Activated CD8-positive, alpha-beta T cell treated with anti-CD3 and anti-CD28 coated beads, Interleukin-2, amount 10 ng/mL, durations not matched to agents 7 days and 5 days (primary cell): ENCODE results near the gene KDM8. TPM values are rescaled to one million over a fixed set of nuclear protein-coding genes. Genes with fewer than 3 reads are reported as not detected.
A peak's percentile ranks its signal among the peaks of the same experiment; 100 is the strongest.
"Not testable (repeated sequence)": the region's sequence is repeated elsewhere in the genome, so short reads cannot be mapped to it uniquely, and the experiment has no call there.

ENCODE experiments used
- ATAC-seq: fragments of 150-1000 bp; cut with Tn5 transposase; one replicate; pipeline ENCODE4 v1.10.0; 2021; ENCODE audit warnings: moderate library complexity
- CTCF ChIA-PET: fragments of 350-600 bp; sonication (Branson Sonifier 250); formaldehyde crosslinking; loops from one replicate; lab custom pipeline; 2021; ENCODE audit warnings: antibody characterized with exemption; lab: Charles Lee
- POLR2A ChIA-PET: fragments of 350-600 bp; sonication (Branson Sonifier 250); formaldehyde crosslinking; loops from one replicate; lab custom pipeline; 2021; ENCODE audit warnings: antibody characterized with exemption; lab: Charles Lee
- DNase-seq: peaks from one replicate; pipeline ENCODE4 v3.0.0-alpha.2; 2020
- H3K27ac Mint-ChIP-seq: one replicate; pipeline ENCODE4 v1.8.0; 2021; ENCODE audit warnings: mild to moderate bottlenecking, mixed read lengths
- H3K27me3 Mint-ChIP-seq: one replicate; pipeline ENCODE4 v1.8.0; 2021; ENCODE audit warnings: low read depth, mixed read lengths
- H3K36me3 Mint-ChIP-seq: one replicate; pipeline ENCODE4 v1.8.0; 2021; ENCODE audit warnings: low read depth, mixed read lengths
- H3K4me1 Mint-ChIP-seq: one replicate; pipeline ENCODE4 v1.8.0; 2021; ENCODE audit warnings: low read depth, mixed read lengths
- H3K4me3 Mint-ChIP-seq: one replicate; pipeline ENCODE4 v1.8.0; 2021; ENCODE audit warnings: mild to moderate bottlenecking, mixed read lengths
- H3K9me3 Mint-ChIP-seq: one replicate; pipeline ENCODE4 v1.8.0; 2022; ENCODE audit warnings: mixed read lengths; ENCODE audit not compliant: insufficient read depth
- total RNA-seq, 2 experiments: library from RNA; stranded (reverse); gene quantifications; one replicate each; pipeline ENCODE4 v1.2.3, GENCODE V29; 2021

Gene KDM8
- total RNA-seq, 2 experiments from 2014 or later, result 14.7 to 15.0 TPM

DNA sequence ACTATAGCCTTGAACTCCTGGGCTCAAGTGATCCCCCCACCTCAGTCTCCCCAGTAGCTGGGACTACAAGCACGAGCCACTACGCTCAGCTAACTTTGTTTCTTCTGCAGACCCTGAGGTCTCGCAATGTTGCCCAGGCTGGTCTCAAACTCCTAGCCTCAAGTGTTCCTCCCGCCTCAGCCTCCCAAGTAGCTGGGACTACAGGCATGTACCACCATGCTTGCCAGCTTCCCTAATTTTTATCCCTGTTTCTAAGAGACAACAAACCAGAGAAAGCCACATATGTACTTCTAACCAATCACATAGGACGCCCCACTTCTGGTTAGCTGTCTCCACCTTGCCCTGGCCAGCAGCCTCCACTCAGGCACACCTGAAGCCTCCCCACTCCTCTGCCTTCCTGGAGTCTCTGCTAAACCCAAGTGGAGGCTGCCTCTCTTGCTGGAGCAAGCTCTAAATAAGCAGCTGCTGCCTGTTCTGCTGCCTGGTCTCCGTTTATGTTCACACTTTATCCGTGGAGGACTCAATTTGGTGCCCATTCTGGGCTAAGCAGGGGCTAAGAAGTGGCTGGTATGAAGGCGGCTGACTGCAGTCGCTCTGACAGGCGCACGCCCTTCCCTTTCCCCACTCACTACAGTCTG is 40.5 kb downstream of the KDM8 start:
- Mint-ChIP-seq H3K9me3 (no peaks in the 10 kb centered on the region), H3K27me3 (no peaks in the 10 kb centered on the region), H3K27ac (peak overlapping the region; percentile 86), H3K4me1 (peaks cover 93% of the 10 kb centered on the region), H3K4me3 (peak overlapping the region; percentile 19), H3K36me3 (peaks cover 57% of the 10 kb centered on the region)
- ChIA-PET POLR2A (interaction anchor here (1.3 to 1.4 kb wide), 4 partner anchors 8 to 122 kb away, joined by 3 to 6 read pairs (median 4); partner anchors contain the start of gene KDM8), CTCF (interaction anchor here (1.3 to 3.3 kb wide), 3 partner anchors 9 to 73 kb away, joined by 3 to 20 read pairs (median 4); no protein-coding TSS in a partner anchor)
- no peak for DNase-seq
- no peak for ATAC-seq

DNA sequence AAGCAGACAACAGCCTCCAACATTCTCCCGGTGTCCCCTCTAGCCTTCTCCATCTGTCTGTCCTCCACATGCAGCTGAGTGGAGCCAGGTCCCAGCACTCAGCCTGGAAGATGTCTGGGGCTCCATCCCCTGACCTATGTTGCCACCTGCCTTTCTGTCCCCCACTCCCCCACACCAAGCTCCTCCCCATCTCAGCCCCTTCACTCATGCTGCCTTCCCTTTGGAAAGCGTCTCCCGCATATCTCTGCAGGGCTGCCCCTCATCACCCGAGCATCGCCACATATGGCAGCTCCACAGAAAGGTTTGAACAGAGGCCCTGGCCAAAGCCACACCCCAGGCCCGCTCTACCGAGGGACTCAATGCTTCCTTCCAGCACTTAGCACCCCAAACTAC is 41.0 kb downstream of the KDM8 start:
- ChIA-PET CTCF (interaction anchor here (1.3 to 3.3 kb wide), 4 partner anchors 9 to 73 kb away, joined by 3 to 20 read pairs (median 4); partner anchors contain the start of gene NSMCE1), POLR2A (interaction anchor here (1.3 kb wide), 2 partner anchors 9 to 122 kb away, joined by 3 read pairs; no protein-coding TSS in a partner anchor)
- Mint-ChIP-seq H3K27me3 (no peaks in the 10 kb centered on the region), H3K36me3 (peaks cover 54% of the 10 kb centered on the region), H3K4me3 (no peak overlapping the region), H3K9me3 (no peaks in the 10 kb centered on the region), H3K27ac (peak overlapping the region; percentile 86), H3K4me1 (peaks cover 89% of the 10 kb centered on the region)
- DNase-seq, result no peak
- ATAC-seq, result no peak

DNA sequence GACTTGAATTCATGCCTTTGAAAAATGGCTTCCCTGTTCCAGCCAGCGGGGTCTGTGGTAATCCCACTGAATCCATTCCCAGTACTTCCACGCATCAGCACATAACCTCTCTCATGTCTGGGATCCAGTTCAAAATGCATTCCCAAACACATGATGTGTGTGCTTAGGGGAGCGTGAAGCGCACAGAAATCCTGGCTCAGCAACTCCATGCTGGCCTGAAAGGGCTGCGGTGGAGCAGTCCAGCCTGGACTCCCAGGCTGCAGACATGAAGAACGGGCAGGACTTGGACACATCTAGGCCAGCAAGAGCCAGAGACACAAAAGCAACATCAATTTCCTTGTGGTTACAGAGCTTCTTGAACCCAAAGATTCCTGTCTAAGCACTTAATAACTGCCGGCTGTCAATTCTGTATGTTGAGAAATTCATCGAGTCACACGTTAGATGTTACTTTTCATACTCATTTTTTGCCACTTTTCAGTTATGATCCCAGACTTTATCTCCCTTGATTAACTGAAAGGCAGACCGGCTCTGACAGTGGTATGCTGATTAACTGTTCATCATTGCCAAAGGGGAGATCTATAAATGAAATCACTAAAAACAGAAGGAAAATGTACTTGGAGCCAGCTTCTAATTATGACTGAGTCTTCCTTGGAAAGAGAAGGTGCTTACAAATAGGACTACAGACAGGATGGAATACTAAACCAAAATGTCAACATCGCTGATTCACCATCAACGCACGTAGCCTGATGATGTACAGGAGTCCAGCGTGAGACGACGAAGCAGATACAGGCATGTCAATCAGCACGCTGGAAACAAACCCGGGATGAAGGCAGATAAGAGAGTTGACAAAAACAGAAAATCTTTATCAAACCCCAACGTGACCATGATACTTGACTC is 42.2 kb downstream of the KDM8 start:
- no peak for DNase-seq
- no peak for ATAC-seq
- CTCF ChIA-PET, result interaction anchor here (1.3 to 3.3 kb wide), 3 partner anchors 8 to 23 kb away, joined by 3 to 20 read pairs (median 3); partner anchors contain the start of gene NSMCE1

DNA sequence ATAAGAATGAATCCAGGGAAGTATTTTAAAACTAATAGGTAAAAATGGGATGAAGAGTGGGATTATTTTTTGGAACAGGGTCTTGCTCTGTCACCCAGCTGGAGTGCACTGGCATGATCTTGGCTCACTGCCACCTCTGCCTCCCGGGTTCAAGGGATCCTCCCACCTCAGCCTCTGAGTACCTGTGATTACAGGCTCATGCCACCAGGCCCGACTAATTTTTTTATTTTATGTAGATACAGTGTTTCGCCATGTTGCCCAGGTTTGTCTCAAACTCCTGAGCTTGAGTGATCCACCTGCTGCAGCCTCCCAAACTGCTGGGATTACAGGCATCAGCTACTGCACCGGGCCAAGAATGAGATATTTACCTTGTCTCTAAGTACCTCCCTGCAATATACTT is 43.1 kb downstream of the KDM8 start:
- Mint-ChIP-seq H3K27ac (peak overlapping the region; percentile 6), H3K9me3 (no peaks in the 10 kb centered on the region), H3K4me3 (no peak overlapping the region), H3K27me3 (no peaks in the 10 kb centered on the region), H3K36me3 (peaks cover 61% of the 10 kb centered on the region), H3K4me1 (peaks cover 81% of the 10 kb centered on the region)
- POLR2A ChIA-PET, result no interaction called here
- DNase-seq, result no peak
- CTCF ChIA-PET, result no interaction called here
- no peak for ATAC-seq

More for the DNA sequence above, 42.2 kb downstream of the KDM8 start:
- H3K4me3 Mint-ChIP-seq, result no peak overlapping the region
- peaks cover 57% of the 10 kb centered on the region for H3K36me3 Mint-ChIP-seq
- H3K9me3 Mint-ChIP-seq, result no peaks in the 10 kb centered on the region
- POLR2A ChIA-PET, result no interaction called here
- peaks cover 85% of the 10 kb centered on the region for H3K4me1 Mint-ChIP-seq
- H3K27me3 Mint-ChIP-seq, result no peaks in the 10 kb centered on the region
- peak overlapping the region; percentile 54 for H3K27ac Mint-ChIP-seq

DNA sequence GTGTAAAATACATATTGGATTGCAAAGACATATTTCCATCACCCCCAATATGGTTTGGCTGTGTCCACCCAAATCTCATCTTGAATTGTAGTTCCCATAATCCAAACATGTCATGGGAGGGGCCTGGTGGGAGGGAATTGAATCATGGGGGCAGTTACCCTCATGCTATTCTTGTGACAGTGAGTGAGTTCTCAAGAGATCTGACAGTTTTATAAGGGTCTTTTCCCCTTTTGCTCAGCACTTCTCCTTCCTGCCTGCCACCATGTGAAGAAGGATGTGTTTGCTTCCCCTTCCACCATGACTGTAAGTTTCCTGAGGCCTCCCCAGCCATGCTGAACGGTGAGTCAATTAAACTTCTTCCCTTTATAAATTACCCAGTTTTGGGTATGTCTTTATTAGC is 43.8 kb downstream of the KDM8 start:
- H3K36me3 Mint-ChIP-seq, result peaks cover 61% of the 10 kb centered on the region
- CTCF ChIA-PET, ATAC-seq, POLR2A ChIA-PET, H3K4me3 Mint-ChIP-seq, DNase-seq, H3K9me3 Mint-ChIP-seq, H3K27me3 Mint-ChIP-seq: not testable (repeated sequence)
- peak overlapping the region; percentile 33 for H3K27ac Mint-ChIP-seq
- H3K4me1 Mint-ChIP-seq, result peaks cover 81% of the 10 kb centered on the region

DNA sequence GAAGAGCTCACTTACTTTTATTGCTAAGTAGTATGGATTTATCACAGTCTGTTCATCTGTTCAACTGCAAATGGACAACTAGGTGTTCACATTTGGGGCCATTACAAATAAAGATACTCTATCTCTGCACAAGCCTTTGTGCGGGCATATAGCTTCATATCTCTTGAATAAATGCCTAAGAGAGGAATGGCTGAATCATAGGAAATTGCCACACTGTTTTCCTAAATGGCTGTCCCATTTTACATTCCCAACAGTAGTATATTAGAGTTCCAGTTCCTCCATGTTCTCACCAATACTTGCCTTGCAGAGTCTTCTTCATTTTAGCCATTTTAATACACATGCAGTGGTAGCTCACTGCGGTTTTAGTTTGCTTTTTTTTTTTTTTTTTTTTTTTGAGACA is 44.7 kb downstream of the KDM8 start:
- no peak for ATAC-seq
- Mint-ChIP-seq H3K4me3 (no peak overlapping the region), H3K27me3 (no peaks in the 10 kb centered on the region), H3K36me3 (peaks cover 64% of the 10 kb centered on the region), H3K27ac (no peak overlapping the region), H3K9me3 (no peaks in the 10 kb centered on the region), H3K4me1 (peaks cover 78% of the 10 kb centered on the region)
- DNase-seq, result no peak
- POLR2A ChIA-PET, result interaction anchor here (1.1 kb wide), 1 partner anchor 10 kb away, joined by 4 read pairs; no protein-coding TSS in a partner anchor
- CTCF ChIA-PET, result interaction anchor here (2.7 to 4.7 kb wide), 2 partner anchors 9 to 13 kb away, joined by 10 to 19 read pairs; no protein-coding TSS in a partner anchor

DNA sequence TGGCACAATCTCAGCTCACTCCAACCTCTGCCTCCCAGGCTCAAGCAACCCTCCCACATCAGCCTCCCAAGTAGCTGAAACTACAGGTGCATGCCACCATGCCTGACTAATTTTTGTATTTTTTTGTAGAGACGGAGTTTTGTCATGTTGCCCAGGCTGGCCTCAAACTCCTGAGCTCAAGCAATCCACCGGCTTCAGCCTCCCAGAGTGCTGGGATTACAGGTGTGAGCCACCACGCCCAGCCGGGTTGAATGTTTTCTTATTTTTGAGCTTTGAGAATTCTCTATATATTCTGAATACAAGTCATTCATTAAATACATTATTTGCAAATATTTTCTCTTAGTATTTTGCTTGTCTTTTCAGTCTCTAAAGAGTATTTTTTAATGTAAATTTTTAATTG is 45.6 kb downstream of the KDM8 start:
- not testable (repeated sequence) for ATAC-seq, H3K27me3 Mint-ChIP-seq, H3K4me3 Mint-ChIP-seq, DNase-seq, H3K9me3 Mint-ChIP-seq
- ChIA-PET CTCF (interaction anchor here (1.0 to 4.7 kb wide), 5 partner anchors 10 to 69 kb away, joined by 3 to 19 read pairs (median 4); no protein-coding TSS in a partner anchor), POLR2A (interaction anchor here (0.9 to 1.2 kb wide), 3 partner anchors 10 to 204 kb away, joined by 3 read pairs; no protein-coding TSS in a partner anchor)
- peaks cover 78% of the 10 kb centered on the region for H3K4me1 Mint-ChIP-seq
- peak overlapping the region; percentile 46 for H3K27ac Mint-ChIP-seq
- H3K36me3 Mint-ChIP-seq, result peaks cover 71% of the 10 kb centered on the region

DNA sequence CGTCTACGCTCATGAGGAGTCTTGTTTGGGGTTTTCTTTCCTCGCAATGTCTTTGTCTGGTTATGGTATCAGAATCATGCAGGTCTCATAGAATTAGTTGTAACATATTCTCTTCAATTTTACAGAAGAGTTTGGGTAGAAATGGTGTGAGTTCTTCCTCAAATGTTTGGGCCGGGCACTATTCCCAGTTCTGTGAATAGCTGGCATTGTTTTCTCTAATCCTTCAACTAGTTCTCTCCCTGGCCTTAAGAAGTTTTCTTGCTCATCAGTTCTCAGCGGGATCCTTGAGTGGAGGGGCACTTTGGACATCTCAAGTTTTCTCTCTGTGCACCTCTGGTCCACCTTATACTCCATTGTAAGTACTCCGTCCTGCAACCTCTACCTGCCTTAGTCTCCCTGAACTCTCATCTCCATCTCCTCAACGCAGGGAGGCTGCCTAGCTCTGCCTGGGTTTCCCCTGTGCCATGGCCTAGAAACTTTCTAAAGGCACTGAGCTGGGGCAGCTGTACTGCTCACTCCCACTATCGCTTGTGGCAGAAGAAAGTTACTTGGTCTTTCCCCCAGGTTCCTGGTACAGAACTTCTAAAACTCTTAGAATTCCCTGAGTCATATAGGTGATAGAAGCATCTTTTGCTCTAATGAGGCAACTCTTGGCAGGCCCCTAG is 48.3 kb downstream of the KDM8 start:
- CTCF ChIA-PET, result interaction anchor here (1.4 to 4.7 kb wide), 2 partner anchors 14 to 17 kb away, joined by 5 to 19 read pairs; no protein-coding TSS in a partner anchor
- Mint-ChIP-seq H3K4me1 (peaks cover 72% of the 10 kb centered on the region), H3K27ac (peak overlapping the region; percentile 22), H3K36me3 (peaks cover 73% of the 10 kb centered on the region), H3K4me3 (no peak overlapping the region), H3K27me3 (no peaks in the 10 kb centered on the region), H3K9me3 (no peaks in the 10 kb centered on the region)
- POLR2A ChIA-PET, result interaction anchor here (4.1 kb wide), 1 partner anchor 15 kb away, joined by 33 read pairs; no protein-coding TSS in a partner anchor
- DNase-seq, result no peak
- no peak for ATAC-seq

DNA sequence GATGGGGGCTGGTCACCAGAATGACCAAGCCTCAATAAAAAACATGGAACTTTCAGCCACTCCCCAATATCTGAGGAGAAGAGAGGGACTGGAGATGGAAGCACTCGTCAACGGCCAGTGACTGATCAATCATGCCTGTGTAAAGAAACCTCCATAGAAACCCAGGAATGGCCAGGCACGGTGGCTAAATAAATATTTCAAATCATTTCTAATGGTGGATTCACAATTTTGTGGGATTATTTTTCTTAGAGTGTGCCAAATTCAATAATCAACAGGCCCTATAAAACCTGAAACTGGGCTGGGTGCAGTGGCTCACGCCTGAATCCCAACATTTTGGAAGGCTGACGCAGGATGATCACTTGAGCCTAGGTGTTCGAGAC is 48.9 kb downstream of the KDM8 start:
- DNase-seq, result peak; percentile 6
- H3K36me3 Mint-ChIP-seq, result peaks cover 72% of the 10 kb centered on the region
- CTCF ChIA-PET, result interaction anchor here (4.7 kb wide), 1 partner anchor 17 kb away, joined by 19 read pairs; no protein-coding TSS in a partner anchor
- no peaks in the 10 kb centered on the region for H3K9me3 Mint-ChIP-seq
- no peak overlapping the region for H3K27ac Mint-ChIP-seq
- no peaks in the 10 kb centered on the region for H3K27me3 Mint-ChIP-seq
- H3K4me1 Mint-ChIP-seq, result peaks cover 66% of the 10 kb centered on the region
- H3K4me3 Mint-ChIP-seq, result no peak overlapping the region
- ATAC-seq, result no peak
- POLR2A ChIA-PET, result interaction anchor here (4.1 kb wide), 1 partner anchor 16 kb away, joined by 33 read pairs; no protein-coding TSS in a partner anchor

DNA sequence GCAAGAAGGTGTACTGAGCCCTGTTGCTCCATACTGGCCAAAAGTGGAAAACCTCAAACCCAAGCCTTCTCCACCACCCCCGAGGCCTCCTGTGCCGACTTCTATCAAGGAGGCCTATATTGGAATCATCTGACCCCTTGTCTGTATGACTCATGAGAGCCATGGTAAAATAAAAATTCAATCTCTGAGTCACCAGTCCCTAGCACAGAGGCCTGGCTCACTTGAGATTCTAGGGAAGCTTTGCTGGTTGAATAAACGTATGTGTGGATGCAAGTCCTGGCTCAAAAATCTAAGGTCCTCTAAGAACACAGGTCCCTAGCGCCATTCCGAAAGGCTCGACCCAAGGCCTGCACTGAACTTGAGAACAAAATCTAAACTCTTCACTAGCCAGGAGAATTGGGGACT is 50.2 kb downstream of the KDM8 start:
- DNase-seq, result peak; percentile 24
- H3K27me3 Mint-ChIP-seq, result no peaks in the 10 kb centered on the region
- peaks cover 64% of the 10 kb centered on the region for H3K4me1 Mint-ChIP-seq
- peak overlapping the region; percentile 85 for H3K27ac Mint-ChIP-seq
- peak; percentile 61 for ATAC-seq
- ChIA-PET CTCF (interaction anchor here (0.6 to 2.9 kb wide), 9 partner anchors 10 to 114 kb away, joined by 3 to 25 read pairs (median 7); no protein-coding TSS in a partner anchor), POLR2A (interaction anchor here (1.0 to 4.1 kb wide), 6 partner anchors 11 to 114 kb away, joined by 3 to 33 read pairs (median 5); no protein-coding TSS in a partner anchor)
- peaks cover 67% of the 10 kb centered on the region for H3K36me3 Mint-ChIP-seq
- no peak overlapping the region for H3K4me3 Mint-ChIP-seq
- no peaks in the 10 kb centered on the region for H3K9me3 Mint-ChIP-seq
